SK-N-SH (cell line): ENCODE measurements around the gene DIRAS1. TPM values are rescaled to one million over a fixed set of nuclear protein-coding genes. Genes with fewer than 3 reads are reported as not detected.

Experiments used
- CTCF ChIA-PET: fragments of 300-600, 350-600 bp; formaldehyde crosslinking; extraction: SDS; loops from one replicate; lab custom pipeline; 2021; lab: Yijun Ruan, JAX
- POLR2A ChIA-PET: fragments of 350-600 bp; sonication (Branson Sonifier 250); formaldehyde crosslinking; extraction: SDS; loops from one replicate; lab custom pipeline; 2020; ENCODE audit warnings: antibody characterized with exemption, inconsistent platforms; lab: Yijun Ruan, JAX
- DNase-seq: peaks from one replicate; pipeline ENCODE4 v3.0.0; 2012
- H2AFZ ChIP-seq: fragments of 200-600 bp; sonication (generic); 2 replicates; pipeline ENCODE4 v1.8.1; 2016; ENCODE audit warnings: antibody characterized with exemption, mild to moderate bottlenecking, low read depth
- H3F3A ChIP-seq: fragments of 200-600 bp; sonication (generic); replicated peaks from 2 replicates; pipeline ENCODE3; 2016; ENCODE audit warnings: antibody characterized with exemption, mild to moderate bottlenecking; ENCODE audit not compliant: insufficient read depth
- H3K27ac ChIP-seq, 2 experiments: fragments of 200-500 bp in 1 of 2; fragments of 200-600 bp in 1 of 2; sonication (Bioruptor generic) in 1 of 2; sonication (generic), shearing (Covaris generic) in 1 of 2; 2 replicates each; pipeline versions ENCODE4 v1.5.1 to v1.6.1; 2014 to 2016; ENCODE audit warnings: low read depth in 2 of 2, inconsistent platforms in 1 of 2, low read length in 1 of 2, mild to moderate bottlenecking in 1 of 2, mixed read lengths in 1 of 2
- H3K27me3 ChIP-seq: fragments of 200-600 bp; sonication (generic), shearing (Covaris generic); 2 replicates; pipeline ENCODE4 v1.6.1; 2016; ENCODE audit warnings: mixed run types; ENCODE audit not compliant: insufficient read depth
- H3K36me3 ChIP-seq, 2 experiments: fragments of 200-500 bp in 1 of 2; fragments of 200-600 bp in 1 of 2; sonication (Bioruptor generic) in 1 of 2; sonication (generic) in 1 of 2; replicated peaks in 1 of 2; 2 replicates each; pipeline versions ENCODE3 to v1.5.1; 2014 to 2016; ENCODE audit warnings: low read length in 1 of 2, mild to moderate bottlenecking in 1 of 2; ENCODE audit not compliant: insufficient read depth in 2 of 2, control insufficient read depth in 1 of 2
- H3K4me1 ChIP-seq, 2 experiments: fragments of 200-500 bp in 1 of 2; fragments of 200-600 bp in 1 of 2; sonication (Bioruptor generic) in 1 of 2; sonication (generic), shearing (Covaris generic) in 1 of 2; 2 replicates each; pipeline versions ENCODE4 v1.5.1 to v1.6.1; 2014 to 2016; ENCODE audit warnings: low read depth in 1 of 2, low read length in 1 of 2, mixed run types in 1 of 2; ENCODE audit not compliant: insufficient read depth in 2 of 2, control insufficient read depth in 1 of 2
- H3K4me2 ChIP-seq: fragments of 200-600 bp; sonication (generic), shearing (Covaris generic); 2 replicates; pipeline ENCODE4 v1.6.1; 2017; ENCODE audit warnings: mixed run types
- H3K4me3 ChIP-seq, 2 experiments: fragments of 200-500 bp in 1 of 2; fragments of 200-600 bp in 1 of 2; sonication (Bioruptor generic) in 1 of 2; sonication (generic), shearing (Covaris generic) in 1 of 2; 2 replicates each; pipeline versions ENCODE4 v1.5.1 to v1.8.1; 2014 to 2016; ENCODE audit warnings: low read depth in 2 of 2, inconsistent platforms in 1 of 2, low read length in 1 of 2, mild to moderate bottlenecking in 1 of 2, mixed read lengths in 1 of 2, moderate library complexity in 1 of 2
- H3K79me2 ChIP-seq: fragments of 200-600 bp; sonication (generic); 2 replicates; pipeline ENCODE4 v1.8.1; 2017; ENCODE audit warnings: mild to moderate bottlenecking; ENCODE audit not compliant: insufficient read depth
- H3K9ac ChIP-seq: fragments of 200-600 bp; sonication (generic); 2 replicates; pipeline ENCODE4 v1.6.1; 2017; ENCODE audit warnings: mixed run types
- H3K9me2 ChIP-seq: fragments of 200-600 bp; sonication (generic); 2 replicates; pipeline ENCODE4 v1.6.1; 2017; ENCODE audit warnings: mixed run types
- H3K9me3 ChIP-seq: fragments of 200-600 bp; sonication (generic); 2 replicates; pipeline ENCODE4 v1.6.1; 2017; ENCODE audit warnings: mixed run types, mild to moderate bottlenecking, moderate library complexity
- H4K20me1 ChIP-seq: fragments of 200-600 bp; sonication (generic); 2 replicates; pipeline ENCODE4 v1.6.1; 2017; ENCODE audit warnings: mild to moderate bottlenecking, mixed run types; ENCODE audit not compliant: insufficient read depth
- CTCF ChIP-seq: fragments of 200-600 bp; sonication (generic); IDR thresholded peaks from 2 replicates; pipeline ENCODE4 v1.6.1; 2017; ENCODE audit warnings: antibody characterized with exemption, mild to moderate bottlenecking, moderate library complexity
- FOXM1 ChIP-seq: IDR thresholded peaks from 2 replicates; pipeline ENCODE4 v1.4.0; 2012; ENCODE audit warnings: low read depth, mild to moderate bottlenecking
- GABPA ChIP-seq: IDR thresholded peaks from 2 replicates; pipeline ENCODE4 v1.4.0; 2012; ENCODE audit warnings: low read depth, mild to moderate bottlenecking
- IRF3 ChIP-seq: fragments of 150-350 bp; IDR thresholded peaks from 2 replicates; pipeline ENCODE4 v1.6.1; 2016; ENCODE audit warnings: mild to moderate bottlenecking, low read depth, low read length
- POLR2AphosphoS5 ChIP-seq: IDR thresholded peaks from 2 replicates; pipeline ENCODE4 v1.6.1; 2012; ENCODE audit warnings: low read depth, low read length
- REST ChIP-seq: IDR thresholded peaks from 2 replicates; pipeline ENCODE4 v1.6.1; 2012; ENCODE audit warnings: mild to moderate bottlenecking, low read depth, low read length, moderate library complexity
- YY1 ChIP-seq: IDR thresholded peaks from 2 replicates; pipeline ENCODE4 v1.4.0; 2012; ENCODE audit warnings: low read depth, mild to moderate bottlenecking
- WGBS: methylation state at CpG from one replicate; pipeline ENCODE4 v1.1.6; 2017; ENCODE audit warnings: low lambda C conversion rate; 5-methylcytosine and 5-hydroxymethylcytosine counted together
- polyA plus RNA-seq, 3 experiments: library from polyadenylated mRNA; depleted of rRNA; stranded (reverse); fragments of >200 nt; gene quantifications; 2 replicates each; pipeline ENCODE4 v1.2.3, GENCODE V29; 2012
- TF ChIP-seq, protein P1 (sequence below): IDR thresholded peaks from 2 replicates; pipeline ENCODE4 v1.4.0; 2012; ENCODE audit warnings: low read depth

The DIRAS1 gene
- polyA plus RNA-seq, 1 of the 3 experiments (the other 2 are of a cell fraction) = 9.0 TPM

DNA sequence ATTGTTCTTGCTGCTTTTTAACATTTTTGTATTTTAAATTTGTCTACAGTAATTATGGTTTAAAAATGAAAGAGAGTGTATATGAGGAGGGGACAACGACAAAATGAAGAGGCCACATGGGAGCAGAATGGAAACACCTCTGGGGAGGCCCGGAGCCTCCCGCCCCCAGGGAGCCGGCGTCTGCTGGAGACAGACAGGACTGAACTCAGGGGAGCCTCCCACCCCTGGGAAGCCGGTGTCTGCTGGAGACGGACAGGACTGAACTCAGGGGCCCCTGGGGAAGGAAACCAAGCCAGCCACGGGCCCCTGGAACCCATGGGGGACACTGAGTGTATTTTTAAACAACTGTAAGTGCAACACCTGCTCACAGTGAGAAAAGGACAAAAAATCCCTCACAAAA, 35.3 kb upstream of the DIRAS1 start:
- Histone ChIP-seq H3K9me3 (no peaks in the 10 kb centered on the region), H4K20me1 (no peaks in the 10 kb centered on the region), H2AFZ (no peak overlapping the region), H3K27ac (no peak overlapping the region), H3F3A (no peaks in the 10 kb centered on the region), H3K4me3 (no peak overlapping the region), H3K4me1 (no peaks in the 10 kb centered on the region), H3K9ac (no peak overlapping the region), H3K36me3 (peaks cover 0 to 36% of the 10 kb centered on the region in 2 experiments), H3K9me2 (no peaks in the 10 kb centered on the region), H3K4me2 (no peak overlapping the region), H3K27me3 (no peaks in the 10 kb centered on the region), H3K79me2 (no peaks in the 10 kb centered on the region)
- ChIA-PET POLR2A (no interaction called here), CTCF (interaction anchor here (1.2 to 9.1 kb wide), 2 partner anchors 108 to 145 kb away, joined by 3 to 142 read pairs; no protein-coding TSS in a partner anchor)
- WGBS = 91% methylated on average over 8 of the region's 8 CpGs
- TF ChIP-seq CTCF (no peak), IRF3 (no peak), POLR2AphosphoS5 (no peak), REST (no peak)
- no peak for DNase-seq

GRCh38 chr19:2755811-2756210, 34.6 kb upstream of the DIRAS1 start:
- DNase-seq = no peak
- Histone ChIP-seq H3K4me3 (no peak overlapping the region), H3K79me2 (no peaks in the 10 kb centered on the region), H3F3A (peaks cover 3% of the 10 kb centered on the region), H3K36me3 (peaks cover 0 to 30% of the 10 kb centered on the region in 2 experiments), H3K9me2 (no peaks in the 10 kb centered on the region), H3K4me1 (no peaks in the 10 kb centered on the region), H3K9me3 (no peaks in the 10 kb centered on the region), H3K9ac (no peak overlapping the region), H3K4me2 (no peak overlapping the region), H2AFZ (no peak overlapping the region), H3K27ac (no peak overlapping the region), H3K27me3 (no peaks in the 10 kb centered on the region), H4K20me1 (no peaks in the 10 kb centered on the region)
- WGBS = 92% methylated on average over 12 of the region's 16 CpGs
- ChIA-PET POLR2A (no interaction called here), CTCF (interaction anchor here (1.2 to 9.1 kb wide), 2 partner anchors 107 to 145 kb away, joined by 3 to 142 read pairs; no protein-coding TSS in a partner anchor)
- no peak for TF ChIP-seq FOXM1
- no peak for TF ChIP-seq CTCF
- no peak for TF ChIP-seq REST
- TF ChIP-seq GABPA = no peak
- TF ChIP-seq, protein P1, sequence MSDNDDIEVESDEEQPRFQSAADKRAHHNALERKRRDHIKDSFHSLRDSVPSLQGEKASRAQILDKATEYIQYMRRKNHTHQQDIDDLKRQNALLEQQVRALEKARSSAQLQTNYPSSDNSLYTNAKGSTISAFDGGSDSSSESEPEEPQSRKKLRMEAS = no peak
- TF ChIP-seq YY1 = no peak
